HG03342 (cell line): Measurements from ENCODE around the gene EYS.

Experiments used
- ATAC-seq: cut with Tn5 transposase; IDR thresholded peaks from one replicate; pipeline ENCODE4 v1.9.1; 2021; ENCODE audit warnings: mild to moderate bottlenecking, moderate library complexity; ENCODE audit not compliant: unreplicated experiment

EYS gene

GRCh38 chr6:64988148-64988547, 718.9 kb downstream of the EYS start:
- no peak for ATAC-seq

- ATAC-seq: no peak
Observed at GRCh38 chr6:64987066-64987465, 720.0 kb downstream of the EYS start.

- no peak for ATAC-seq
Observed at GRCh38 chr6:64985726-64986125, 721.3 kb downstream of the EYS start.

- ATAC-seq: no peak
Observed at GRCh38 chr6:64984948-64985347, 722.1 kb downstream of the EYS start.

- no peak for ATAC-seq
Observed at GRCh38 chr6:64983089-64983488, 723.9 kb downstream of the EYS start.

GRCh38 chr6:64973142-64973541, 733.9 kb downstream of the EYS start:
- no peak for ATAC-seq

GRCh38 chr6:64969139-64969538, 737.9 kb downstream of the EYS start:
- ATAC-seq: no peak

- no peak for ATAC-seq
Observed at GRCh38 chr6:64955435-64955848, 751.6 kb downstream of the EYS start.

GRCh38 chr6:64949257-64949656, 757.8 kb downstream of the EYS start:
- no peak for ATAC-seq

- ATAC-seq: no peak
Observed at GRCh38 chr6:64948261-64948660, 758.8 kb downstream of the EYS start.

- ATAC-seq: no peak
Observed at GRCh38 chr6:64945450-64945849, 761.6 kb downstream of the EYS start.

GRCh38 chr6:64932486-64932885, 774.5 kb downstream of the EYS start:
- no peak for ATAC-seq

- ATAC-seq: no peak
Observed at GRCh38 chr6:64930681-64931080, 776.3 kb downstream of the EYS start.

GRCh38 chr6:64926051-64926450, 781.0 kb downstream of the EYS start:
- ATAC-seq: no peak

- no peak for ATAC-seq
Observed at GRCh38 chr6:64920257-64920656, 786.8 kb downstream of the EYS start.

GRCh38 chr6:64914124-64914523, 792.9 kb downstream of the EYS start:
- no peak for ATAC-seq

- no peak for ATAC-seq
Observed at GRCh38 chr6:64912966-64913365, 794.1 kb downstream of the EYS start.

GRCh38 chr6:64908104-64908503, 798.9 kb downstream of the EYS start:
- ATAC-seq: no peak

- ATAC-seq: no peak
Observed at GRCh38 chr6:64904616-64905015, 802.4 kb downstream of the EYS start.

GRCh38 chr6:64902596-64902995, 804.4 kb downstream of the EYS start:
- no peak for ATAC-seq

- no peak for ATAC-seq
Observed at GRCh38 chr6:64896939-64897338, 810.1 kb downstream of the EYS start.

GRCh38 chr6:64895945-64896344, 811.1 kb downstream of the EYS start:
- ATAC-seq: no peak

GRCh38 chr6:64890609-64891008, 816.4 kb downstream of the EYS start:
- ATAC-seq: no peak

- no peak for ATAC-seq
Observed at GRCh38 chr6:64889144-64889543, 817.9 kb downstream of the EYS start.
